Activated CD4-positive, alpha-beta T cell treated with anti-CD3 and anti-CD28 coated beads for 4 hours (primary cell): Measurements from ENCODE around the gene NREP.

ENCODE experiments used
- DNase-seq, 2 donors: peaks; one replicate each; pipeline ENCODE4 v3.0.0-alpha.2; 2020

Gene NREP, protein sequence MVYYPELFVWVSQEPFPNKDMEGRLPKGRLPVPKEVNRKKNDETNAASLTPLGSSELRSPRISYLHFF

DNA sequence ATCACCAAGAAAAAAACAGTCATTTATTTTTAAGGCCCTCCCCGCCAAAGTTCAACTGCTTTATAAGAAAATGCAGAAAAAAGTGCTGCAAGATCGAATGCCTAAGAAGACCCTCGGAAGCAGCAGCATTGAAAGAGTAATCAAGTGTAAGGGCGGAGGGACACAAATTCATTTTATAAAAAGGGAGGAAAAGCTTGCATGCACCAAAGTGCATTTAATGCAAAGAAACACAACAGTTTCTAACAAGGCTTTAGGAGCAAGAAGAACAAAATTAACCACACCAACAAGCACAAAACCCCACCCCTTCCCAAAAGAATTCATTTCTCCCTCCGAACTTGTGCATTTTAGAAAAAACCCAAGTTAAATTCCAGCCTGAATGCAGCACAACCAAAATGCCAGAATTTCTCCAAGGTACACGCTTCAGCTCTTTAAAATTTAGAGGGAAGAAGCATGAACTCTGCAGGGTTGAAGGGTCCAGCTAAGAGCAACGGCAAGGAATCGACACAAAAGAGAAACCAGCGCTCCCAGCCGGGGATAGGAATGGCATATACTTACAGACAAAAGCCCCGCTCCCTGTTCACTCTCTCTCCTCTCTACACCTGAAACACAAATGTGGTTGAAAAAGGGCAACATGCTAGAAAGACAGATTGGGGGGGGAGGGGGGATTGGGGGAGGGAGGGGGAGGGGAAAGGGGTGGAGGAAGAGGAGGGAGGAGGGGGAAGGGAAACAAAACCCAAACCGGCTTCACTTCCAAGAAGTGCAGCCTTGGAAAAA, at the start of gene NREP:
Gene NREP, minus strand, starts transcription at position 614 of the 774 bp plus-strand sequence. CDS start 1,422 bp downstream, outside the sequence.
- DNase-seq = no peak

DNA sequence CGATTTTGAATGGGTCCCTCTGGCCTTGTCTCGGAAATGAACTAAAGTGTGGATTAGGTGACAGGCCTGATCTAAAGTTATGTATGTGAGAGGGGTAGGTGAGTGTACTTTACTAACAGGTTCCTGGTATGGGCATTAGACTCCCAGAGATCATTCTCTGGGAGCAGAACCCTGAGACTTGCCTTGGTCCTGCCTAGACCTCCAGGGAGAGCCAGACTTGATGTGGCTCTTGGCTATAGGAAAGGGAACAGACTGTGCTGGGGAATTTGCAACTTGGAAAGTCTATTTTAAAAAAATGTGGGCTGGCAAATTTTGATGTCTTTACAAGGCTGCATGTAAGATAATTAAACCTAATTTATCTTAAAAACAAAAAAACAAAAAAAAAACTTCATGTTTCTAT, 49.8 kb upstream of the NREP start:
- no peak for DNase-seq

DNA sequence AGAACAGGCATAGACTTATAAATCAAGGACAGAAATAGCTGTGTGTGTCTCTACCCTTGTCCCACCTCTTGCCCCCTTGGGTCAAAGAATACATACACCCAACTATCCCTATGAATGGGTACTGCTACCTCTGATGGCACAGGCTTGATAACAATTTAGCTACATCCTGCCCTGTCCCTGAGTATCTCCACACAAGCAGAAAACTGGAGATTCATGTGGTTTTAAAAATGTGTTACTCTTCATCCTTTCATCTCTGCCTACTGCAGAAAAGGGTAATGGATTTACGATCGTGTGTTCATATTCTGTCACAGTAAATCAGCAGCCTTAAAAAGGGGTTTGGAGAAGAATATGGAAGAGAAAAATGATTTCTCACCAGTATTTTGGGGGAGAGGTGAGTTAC, 49.2 kb upstream of the NREP start:
- no peak for DNase-seq

DNA sequence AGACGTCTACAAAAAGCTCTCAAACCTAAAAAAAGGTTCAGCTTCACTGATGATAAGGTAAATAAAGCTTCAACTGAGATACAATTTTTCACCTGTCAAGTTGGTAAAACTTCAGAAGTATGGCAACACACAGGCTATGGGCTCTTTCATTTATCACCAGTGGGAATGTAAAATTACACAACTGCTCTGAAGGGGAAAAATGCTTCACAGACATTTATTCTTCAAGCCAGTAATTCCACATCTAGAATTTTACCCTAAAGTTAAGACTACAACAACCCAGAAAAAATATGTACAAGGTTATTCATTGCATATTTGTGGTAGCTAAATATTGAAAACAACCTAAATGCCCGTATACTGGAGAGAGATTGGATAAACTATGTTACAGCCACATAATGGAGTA, 48.1 kb upstream of the NREP start:
- DNase-seq = no peak

DNA sequence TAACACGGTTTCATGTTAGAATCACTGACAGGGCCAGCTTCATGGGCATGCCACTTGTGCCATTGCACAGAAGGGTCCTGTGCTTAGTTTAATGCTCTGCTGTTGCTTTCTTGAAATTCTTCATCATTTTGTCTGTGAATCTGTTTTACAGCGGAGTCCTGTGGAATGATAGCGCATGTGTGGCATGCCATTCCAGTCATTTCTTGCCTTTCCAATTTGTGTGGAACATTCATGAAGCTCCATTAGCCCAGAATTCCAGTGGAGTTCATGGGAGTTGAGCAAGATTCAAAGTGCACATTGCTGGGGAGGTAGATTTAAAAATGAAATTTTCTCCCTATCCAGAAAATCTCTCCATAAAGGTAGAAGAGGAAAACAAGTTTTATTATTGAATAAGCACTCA, 43.4 kb upstream of the NREP start:
- no peak for DNase-seq

DNA sequence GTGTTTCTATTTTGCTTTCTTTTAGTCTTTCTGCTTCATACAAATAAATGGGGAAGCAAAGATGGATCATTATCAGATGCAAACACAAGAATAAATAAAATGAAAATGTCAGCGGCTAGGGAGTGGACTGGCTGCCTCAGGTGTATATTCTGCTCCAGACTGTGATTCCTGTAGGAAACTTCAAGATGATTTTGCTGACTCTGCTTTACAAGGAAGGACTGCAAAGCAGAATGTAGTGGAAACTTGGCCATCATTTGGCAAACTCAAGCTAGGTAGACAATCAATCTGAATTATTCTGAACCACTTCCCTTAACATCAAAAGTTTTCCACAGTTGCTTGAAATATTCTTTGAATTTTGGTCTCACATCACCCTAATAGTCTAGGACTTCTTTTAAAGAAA, 38.1 kb upstream of the NREP start:
- DNase-seq = no peak

DNA sequence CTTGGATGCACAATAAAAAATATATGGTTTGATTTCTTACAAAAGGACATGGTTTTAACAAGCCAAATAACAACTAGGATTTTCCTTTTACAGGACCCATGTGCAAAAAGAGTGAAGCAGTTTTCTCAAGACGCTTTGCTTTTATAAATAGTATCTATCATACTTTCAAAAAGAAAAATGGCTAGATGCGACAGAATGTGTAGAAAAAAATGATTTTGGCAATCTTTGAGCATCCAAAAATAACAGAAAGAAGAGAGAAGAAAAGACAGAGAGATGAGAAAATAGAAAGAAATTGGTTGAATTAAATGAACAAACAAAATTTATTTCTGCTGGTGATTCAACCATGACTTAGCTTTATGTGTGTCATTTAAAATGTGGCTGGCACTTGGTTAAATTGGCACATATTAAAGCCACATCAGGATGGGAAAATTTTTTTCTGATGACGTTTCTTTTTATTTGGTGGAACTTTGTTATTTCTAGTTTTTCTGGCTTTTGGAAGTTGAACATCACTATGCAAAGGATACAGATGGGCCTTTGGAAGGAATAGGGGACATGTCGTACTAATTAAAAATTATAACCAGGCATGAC, 35.6 kb upstream of the NREP start:
- no peak for DNase-seq

DNA sequence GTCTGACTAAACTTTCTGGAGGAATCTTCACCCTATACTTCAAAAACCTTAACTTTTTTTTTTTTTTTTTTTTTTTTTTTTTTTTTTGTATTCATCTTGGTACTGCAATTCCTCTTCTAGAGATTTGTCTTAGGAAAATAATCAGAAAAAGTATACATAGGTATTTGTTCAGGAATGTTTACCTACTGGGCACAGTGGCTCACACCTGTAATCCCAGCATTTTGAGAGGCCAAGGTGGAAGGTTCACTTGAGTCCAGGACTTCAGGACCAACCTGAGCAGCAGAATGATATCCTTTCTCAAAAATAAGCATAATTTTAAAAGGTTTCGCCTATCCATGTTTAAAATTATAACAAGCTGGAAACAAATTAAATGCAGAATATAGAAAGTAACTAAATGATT, 33.3 kb upstream of the NREP start:
- DNase-seq = no peak

DNA sequence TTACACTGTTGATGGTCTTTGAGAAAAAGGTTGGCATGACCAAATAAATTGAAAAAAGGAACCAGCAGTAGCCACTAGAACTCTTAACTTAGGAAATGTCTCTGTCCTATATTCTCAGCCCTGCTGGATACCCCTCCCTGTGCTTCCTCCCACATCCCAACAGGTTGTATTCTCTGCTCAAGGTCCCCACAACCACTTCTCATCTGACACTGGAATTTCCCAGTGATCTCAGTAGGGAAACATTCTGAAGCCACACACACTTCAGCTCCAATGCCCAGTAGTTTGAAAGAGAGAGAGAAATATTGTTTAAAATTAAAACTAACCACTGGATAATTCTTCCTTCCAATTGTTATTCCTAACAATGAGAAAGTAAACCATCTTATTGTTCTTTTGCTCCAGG, 30.0 kb upstream of the NREP start:
- DNase-seq = no peak

DNA sequence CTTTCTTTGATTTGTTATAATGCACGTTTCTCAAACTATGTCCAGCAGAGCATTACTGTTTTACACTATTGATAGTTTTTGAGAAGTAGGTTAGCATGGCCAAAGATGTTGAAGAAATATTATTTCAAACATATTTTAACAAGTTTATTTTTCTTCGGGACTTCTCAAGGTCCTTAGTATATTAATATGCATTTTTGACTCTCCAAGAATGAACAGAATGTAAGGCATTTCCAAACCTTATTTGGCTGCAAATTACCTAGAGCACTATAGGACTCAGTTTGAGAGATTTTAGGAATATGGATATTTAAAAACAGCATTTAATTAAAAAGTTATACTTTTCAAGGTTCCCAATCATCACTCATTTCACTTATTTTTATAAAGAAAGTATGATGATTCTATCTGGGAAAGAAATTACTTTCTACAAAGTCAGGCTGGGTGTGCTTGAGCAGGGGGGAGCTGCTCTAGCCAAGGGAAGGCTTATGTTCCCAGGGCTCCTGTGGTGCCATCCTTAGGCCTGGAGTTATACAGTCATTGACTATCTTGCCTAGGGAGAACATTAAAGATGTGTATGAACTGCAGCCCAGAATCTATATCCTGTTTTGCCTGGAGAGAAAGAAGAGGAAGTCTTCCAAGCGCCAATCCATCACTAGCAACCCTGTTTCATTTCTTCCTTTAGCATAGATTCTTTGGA, 27.6 kb upstream of the NREP start:
- no peak for DNase-seq

DNA sequence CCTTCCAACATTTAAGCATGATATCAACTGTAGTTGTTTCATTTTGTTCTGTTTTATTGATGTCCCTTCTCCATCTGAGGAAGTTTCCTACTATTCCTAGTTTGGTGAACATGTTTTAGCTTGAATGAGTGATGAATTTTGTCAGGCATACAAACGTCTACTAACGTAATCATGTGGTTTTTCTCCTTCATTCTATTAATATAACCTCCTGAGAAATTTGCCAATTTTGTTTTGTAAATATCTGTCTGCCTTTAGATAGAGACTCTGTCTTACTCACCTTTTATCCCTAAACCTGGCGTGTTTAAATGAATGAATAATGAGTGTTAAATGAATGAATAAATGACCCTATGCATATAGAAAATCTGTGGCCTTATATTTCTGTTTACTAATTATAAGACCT, 26.5 kb upstream of the NREP start:
- no peak for DNase-seq

DNA sequence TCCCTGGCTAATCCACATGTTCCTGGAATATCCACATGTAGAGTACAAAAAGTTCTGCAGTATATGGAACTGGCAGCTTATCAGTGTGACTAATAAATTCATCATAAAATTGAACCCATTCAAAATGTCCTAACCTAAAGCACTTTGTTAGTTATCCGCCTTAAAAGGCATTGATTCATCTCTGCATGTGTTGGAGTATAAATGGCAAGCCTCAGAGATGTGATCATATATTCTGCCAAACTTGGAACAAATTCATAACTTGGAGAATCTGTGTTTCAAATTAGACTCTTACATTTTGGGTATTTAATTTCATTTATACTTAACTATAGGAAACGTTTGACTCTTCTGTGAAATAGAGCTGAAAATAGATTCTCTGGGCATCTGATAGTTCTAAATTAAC, 25.2 kb upstream of the NREP start:
- DNase-seq = no peak

DNA sequence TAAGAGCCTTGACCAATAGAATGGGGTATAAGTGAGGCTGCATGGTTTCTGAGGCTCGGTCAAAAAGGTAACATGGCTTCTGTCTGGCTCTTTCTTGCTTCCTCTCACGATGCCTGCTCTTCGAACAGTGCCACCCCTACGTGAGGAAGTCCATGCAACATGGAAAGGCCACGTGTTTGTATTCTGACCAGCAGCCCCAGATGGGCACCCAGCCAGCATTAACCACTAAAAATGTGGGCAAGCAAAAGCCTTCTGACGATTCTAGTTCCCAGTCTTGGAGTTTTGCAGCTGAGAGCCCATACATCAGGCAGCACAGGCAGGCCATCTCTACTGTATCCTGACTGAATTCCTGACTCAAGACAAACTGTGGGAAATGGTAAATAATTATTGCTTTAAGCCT, 24.2 kb upstream of the NREP start:
- DNase-seq = no peak

DNA sequence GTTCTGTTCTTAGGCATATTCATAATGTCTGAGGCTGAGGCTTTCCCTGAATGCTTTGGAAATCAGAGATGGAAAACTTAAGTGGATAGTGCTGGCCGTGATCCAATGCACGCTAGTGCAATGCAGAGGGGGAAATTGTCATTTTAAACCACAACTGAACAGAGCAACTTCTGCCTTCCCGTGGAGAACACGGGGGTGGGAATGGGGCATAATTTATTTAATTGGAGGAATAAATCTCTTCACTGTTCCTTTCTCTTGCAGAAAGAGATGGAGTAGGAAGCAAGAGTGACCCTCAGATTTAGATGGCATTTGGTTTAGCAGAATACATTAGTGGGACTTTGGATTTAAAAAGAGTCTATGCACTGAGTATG, 22.9 kb upstream of the NREP start:
- no peak for DNase-seq

DNA sequence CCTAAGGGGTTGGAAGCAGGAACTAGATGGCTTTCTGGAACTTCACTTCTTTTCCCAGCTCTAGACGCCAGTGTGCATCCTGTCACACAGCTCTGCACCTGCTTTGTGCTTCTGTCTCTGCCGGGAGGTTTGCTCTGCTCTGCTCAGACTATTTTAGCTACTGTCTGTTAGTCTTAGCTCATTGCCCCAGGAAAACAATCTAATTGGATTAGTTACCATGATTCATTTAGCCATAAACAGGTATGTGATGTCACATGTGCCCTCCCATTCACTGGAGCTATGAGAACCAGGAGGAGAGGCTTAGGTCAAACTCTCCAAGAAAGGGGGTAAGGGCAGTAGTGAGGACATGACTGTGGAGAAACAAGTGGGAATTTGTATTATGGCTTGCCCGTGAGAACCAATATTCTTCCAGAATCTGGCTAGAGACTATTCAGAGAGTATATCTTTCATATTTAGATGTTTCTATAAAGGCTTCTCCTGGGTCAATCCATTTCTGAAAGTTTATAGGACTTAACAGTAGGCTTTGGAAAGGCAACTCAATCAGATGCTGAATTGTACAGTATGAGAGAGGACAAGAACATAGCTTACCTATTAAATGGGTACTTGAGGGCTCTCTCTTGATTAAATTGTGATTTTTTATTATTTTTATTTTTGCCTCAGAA, 22.4 kb upstream of the NREP start:
- DNase-seq = no peak

DNA sequence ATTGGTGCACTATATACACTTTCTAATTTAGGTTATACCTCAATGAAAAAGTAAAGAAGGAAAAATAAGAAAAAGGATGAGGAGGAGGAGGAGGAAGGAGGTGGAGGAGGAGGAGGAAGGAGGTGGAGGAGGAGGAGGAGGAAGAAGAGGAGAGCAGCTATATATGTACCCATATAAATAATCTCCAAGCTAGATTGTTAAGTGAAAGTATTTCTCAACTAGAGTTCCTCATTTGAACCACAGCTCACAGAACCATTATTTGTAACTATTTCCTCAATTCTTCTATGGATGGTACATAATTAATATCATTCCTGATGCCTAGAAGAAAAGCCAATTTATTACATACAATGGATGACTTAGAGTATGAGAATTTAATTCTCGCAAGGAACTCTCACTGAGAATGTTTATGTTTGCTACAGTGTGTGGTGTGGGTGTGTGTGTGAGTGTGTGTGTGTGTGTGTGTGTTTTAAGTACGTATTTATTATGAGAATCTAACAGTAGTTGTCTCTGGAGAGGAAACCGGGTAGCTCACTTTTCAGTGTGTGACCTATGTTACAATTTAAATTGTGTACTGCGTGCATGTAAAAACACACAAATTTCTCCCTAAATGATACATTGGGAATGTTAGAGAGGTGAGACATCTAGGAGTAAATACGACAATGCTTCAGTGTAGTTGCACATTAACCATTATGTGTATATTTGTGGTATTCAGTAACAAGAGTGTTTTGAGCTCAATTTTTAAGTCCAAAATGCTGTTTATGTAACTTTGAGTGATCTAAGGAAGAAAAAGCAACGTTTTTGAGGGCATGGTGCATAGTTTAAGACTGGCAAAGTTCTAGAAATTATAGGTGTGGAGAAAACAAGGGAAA, 20.2 kb upstream of the NREP start:
- no peak for DNase-seq

DNA sequence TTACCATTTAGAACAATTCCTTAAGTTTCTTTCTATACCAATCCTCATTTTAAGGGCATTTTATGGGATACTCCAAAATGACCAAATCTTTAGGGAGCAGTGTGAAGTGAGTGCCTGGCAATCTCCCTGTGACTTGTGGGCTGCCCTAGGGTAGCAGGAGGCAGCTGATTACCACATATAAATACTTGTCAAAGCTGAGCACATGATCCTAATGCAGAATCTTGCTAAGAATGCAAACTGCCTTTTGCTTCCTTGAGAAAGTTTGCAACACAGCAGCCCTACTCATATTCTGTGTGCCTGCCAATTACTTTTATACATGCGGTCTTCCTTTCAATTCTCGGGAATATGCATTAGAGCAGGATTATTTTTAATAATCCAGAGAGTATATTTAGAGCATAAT, 18.2 kb upstream of the NREP start:
- no peak for DNase-seq

DNA sequence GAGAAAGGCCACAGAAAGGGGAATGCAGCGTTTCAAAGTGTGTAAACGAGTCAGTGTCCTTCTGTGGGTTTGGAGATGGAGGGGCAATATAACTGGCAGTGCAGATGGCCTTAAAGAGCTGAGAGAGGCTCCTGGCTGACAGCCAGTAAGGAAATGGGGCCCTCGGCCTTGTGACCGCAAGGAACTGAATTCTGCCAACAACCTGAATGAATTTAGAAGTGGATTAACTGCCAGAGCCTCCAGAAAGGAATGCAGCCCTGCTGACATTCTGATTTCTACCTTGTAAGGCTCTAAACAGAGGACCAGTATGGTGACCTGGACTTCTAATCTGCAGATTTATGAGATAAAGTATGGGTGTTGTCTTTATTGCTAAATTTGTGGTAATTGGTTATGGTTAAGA, 17.5 kb upstream of the NREP start:
- DNase-seq = no peak

DNA sequence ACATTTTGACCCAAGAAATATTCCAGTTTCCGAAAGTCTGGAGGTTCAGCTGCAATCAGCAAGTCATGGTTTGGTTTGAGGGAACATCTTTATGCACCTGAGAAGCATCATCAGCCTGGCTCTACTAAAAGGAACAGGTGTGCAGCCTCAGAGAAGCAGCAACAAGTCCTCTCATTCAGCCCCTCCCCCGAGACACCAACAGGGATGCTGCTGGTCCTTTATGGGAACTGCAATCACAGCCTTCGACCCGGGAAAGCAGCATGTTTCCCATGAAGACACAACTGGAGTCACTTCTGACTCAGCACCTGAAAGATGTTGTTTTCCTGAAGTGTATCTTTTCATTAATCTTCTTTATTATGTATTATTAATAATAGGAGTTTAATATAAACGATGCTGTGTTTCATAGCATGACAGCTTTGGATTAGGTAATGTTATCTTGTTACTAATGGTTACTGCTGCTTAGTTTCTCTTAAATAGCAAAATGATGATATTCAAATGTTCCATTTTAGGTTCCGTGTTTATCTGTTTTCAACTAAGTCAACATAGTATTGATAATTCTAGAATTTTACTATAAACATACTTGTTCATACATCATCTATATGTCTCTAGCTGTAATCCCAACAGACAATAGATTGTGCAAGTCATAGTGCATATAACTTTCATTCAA, 15.6 kb upstream of the NREP start:
- no peak for DNase-seq

DNA sequence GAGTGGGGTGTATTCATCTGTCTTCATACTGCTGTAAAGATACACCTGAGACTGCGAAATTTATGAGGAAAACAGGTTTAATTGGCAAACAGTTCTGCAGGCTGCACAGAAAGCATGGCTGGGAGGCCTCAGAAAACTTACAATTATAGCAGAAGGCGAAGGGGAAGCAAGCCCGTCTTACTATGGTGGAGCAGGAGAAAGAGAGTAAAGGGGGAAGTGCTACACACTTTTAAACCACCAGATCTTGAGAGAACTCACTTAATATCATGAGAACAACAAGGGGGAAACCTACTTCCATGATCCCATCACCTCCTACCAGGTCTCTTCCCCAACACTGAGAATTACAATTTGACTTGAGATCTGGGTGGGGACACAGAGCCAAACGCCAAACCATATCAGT, 12.5 kb upstream of the NREP start:
- DNase-seq = no peak

DNA sequence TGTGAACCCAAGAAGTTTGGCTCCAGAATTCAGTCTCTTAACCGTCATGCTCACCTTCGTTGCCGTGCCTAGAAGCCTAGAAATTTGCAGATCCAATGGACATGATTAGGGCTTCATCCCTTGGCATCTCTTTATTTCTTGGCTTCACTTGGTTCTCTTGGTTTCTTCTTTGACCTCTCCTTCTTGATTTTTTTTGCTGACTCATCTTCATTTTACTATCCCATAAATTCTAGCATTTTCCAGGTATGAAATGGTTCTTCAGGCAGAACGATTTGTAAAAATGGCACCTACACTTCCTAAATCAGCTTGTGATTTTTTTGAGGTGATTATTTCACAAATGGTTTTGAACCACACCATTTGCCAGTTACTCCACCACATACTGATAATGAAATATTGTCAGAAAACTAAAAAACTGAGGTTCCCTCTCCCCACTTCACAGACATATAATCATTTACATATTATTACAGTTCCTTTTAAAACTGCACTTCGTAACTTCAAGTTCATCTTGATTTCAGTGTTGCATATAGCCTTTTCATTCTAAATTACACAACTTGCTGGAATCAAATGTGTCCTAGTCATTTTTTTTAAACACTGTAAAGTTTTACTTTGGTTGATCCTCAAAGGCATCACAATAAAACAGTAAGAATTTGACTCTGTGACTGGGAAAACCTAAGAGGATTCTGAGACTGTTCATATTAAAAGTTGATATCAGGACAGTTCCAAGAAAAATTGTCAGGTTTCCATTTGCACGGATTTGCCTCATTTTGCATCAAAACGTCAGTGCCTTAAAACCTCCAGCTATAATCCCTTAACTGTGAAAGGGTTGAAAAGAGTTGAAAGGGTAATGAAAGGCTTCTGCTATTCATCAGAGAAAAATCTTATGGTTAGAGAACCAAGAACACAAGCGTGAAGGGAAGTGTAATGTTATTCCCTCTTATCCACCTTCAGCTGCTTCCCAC, 8.9 kb upstream of the NREP start:
- DNase-seq = no peak
